OCI-LY7 (cell line): Measurements from ENCODE around the gene CBX8.

Experiments used
- CTCF ChIP-seq: fragments of 200-600 bp; sonication (generic); conservative IDR thresholded peaks from 2 replicates; pipeline ENCODE4 v1.5.1; 2014; ENCODE audit warnings: mild to moderate bottlenecking, antibody characterized with exemption, low read length, moderate library complexity, mixed read lengths
- EZH2phosphoT487 ChIP-seq: fragments of 200-600 bp; sonication (generic); IDR thresholded peaks from 2 replicates; pipeline ENCODE4 v1.6.1; 2018; ENCODE audit warnings: low read depth, borderline replicate concordance, mild to moderate bottlenecking, mixed run types, antibody characterized with exemption, low read length, moderate library complexity, mixed read lengths

GRCh38 chr17:79755591-79755990, 41.3 kb downstream of the CBX8 start:
- TF ChIP-seq CTCF, result no peak
- no peak for TF ChIP-seq EZH2phosphoT487
